Gastroesophageal sphincter (tissue), 4 donors: ENCODE measurements around the gene PXDC1. TPM values are rescaled to one million over a fixed set of nuclear protein-coding genes. Genes with fewer than 3 reads are reported as not detected.

Source experiments
- ATAC-seq: fragments of 150-250 bp; one replicate; pipeline ENCODE4 v1.9.1; 2016; ENCODE audit warnings: mild to moderate bottlenecking, moderate library complexity
- H3K27ac ChIP-seq, 4 donors: fragments of 200-600 bp; sonication (generic) in 3 of 4; 1 replicate in 3 of 4; 2 replicates in 1 of 4; pipeline ENCODE4 v1.5.1; 2016 to 2019
- H3K27me3 ChIP-seq: fragments of 200-600 bp; sonication (generic); one replicate; pipeline ENCODE4 v1.5.1; 2019
- H3K36me3 ChIP-seq, 2 donors: fragments of 200-600 bp; sonication (generic); one replicate each; pipeline ENCODE4 v1.5.1; 2019; ENCODE audit warnings: control low read depth in 1 of 2
- H3K4me1 ChIP-seq, 3 donors: fragments of 200-600 bp; sonication (generic); 1 replicate in 2 of 3; 2 replicates in 1 of 3; pipeline ENCODE4 v1.5.1; 2016 to 2019; ENCODE audit warnings: control low read depth in 2 of 3
- H3K4me3 ChIP-seq, 2 donors: fragments of 200-600 bp; sonication (generic); one replicate each; pipeline ENCODE4 v1.5.1; 2019; ENCODE audit warnings: mild to moderate bottlenecking in 1 of 2, moderate library complexity in 1 of 2
- H3K9me3 ChIP-seq, 3 donors: fragments of 200-600 bp; sonication (generic); one replicate each; pipeline ENCODE4 v1.5.1; 2017 to 2019; ENCODE audit warnings: control low read depth in 2 of 3
- CTCF ChIP-seq, 4 experiments: fragments of 200-600 bp in 2 of 4; fragments of 450-650 bp in 2 of 4; sonication (generic) in 1 of 4; IDR thresholded peaks; one replicate each; pipeline ENCODE4 v1.5.1; 2017 to 2019; ENCODE audit warnings: antibody characterized with exemption in 4 of 4, mild to moderate bottlenecking in 2 of 4, moderate library complexity in 2 of 4
- EP300 ChIP-seq: sonication (generic); formaldehyde crosslinking; IDR thresholded peaks from one replicate; pipeline ENCODE4 v1.6.1; 2017; ENCODE audit warnings: antibody characterized with exemption, mild to moderate bottlenecking
- POLR2A ChIP-seq, 2 donors: fragments of 450-650 bp; IDR thresholded peaks; one replicate each; pipeline ENCODE4 v1.6.1; 2017; ENCODE audit warnings: antibody characterized with exemption in 2 of 2, mild to moderate bottlenecking in 2 of 2, moderate library complexity in 1 of 2
- POLR2AphosphoS5 ChIP-seq: sonication (generic); formaldehyde crosslinking; IDR thresholded peaks from one replicate; pipeline ENCODE4 v1.6.1; 2017; ENCODE audit warnings: antibody characterized with exemption
- WGBS, 2 donors: methylation state at CpG; one replicate each; pipeline ENCODE4 v1.1.5; 2018; ENCODE audit warnings: low coverage in 1 of 2; 5-methylcytosine and 5-hydroxymethylcytosine counted together
- total RNA-seq, 4 donors: library from RNA; depleted of rRNA; stranded (reverse); fragments of >200 nt; gene quantifications; one replicate each; pipeline ENCODE4 v1.1.0, GENCODE V29; 2016

The PXDC1 gene
- total RNA-seq, 4 donors from 2014 or later: 78.3 to 182 (median 152) TPM

- peaks cover 5 to 84% (median 45%) of the 10 kb centered on the region in 3 donors for H3K4me1 ChIP-seq
- peaks cover 0 to 45% of the 10 kb centered on the region in 2 donors for H3K36me3 ChIP-seq
- H3K27me3 ChIP-seq: no peaks in the 10 kb centered on the region
- no peak for ATAC-seq
- peaks cover 0 to 6% (median 0%) of the 10 kb centered on the region in 3 donors for H3K9me3 ChIP-seq
- no peak for TF ChIP-seq POLR2AphosphoS5
- TF ChIP-seq EP300: no peak
- TF ChIP-seq CTCF (IDR thresholded peaks at IDR 0.05): no peak
- no peak for TF ChIP-seq POLR2A (IDR thresholded peaks at IDR 0.05)
- WGBS, 2 donors: 69 to 86% methylated on average over 1 to 8 of the region's 16 CpGs
- H3K4me3 ChIP-seq: no peak overlapping the region
- H3K27ac ChIP-seq: peak overlapping the region in 2 of 4 donors; percentile 39 to 45
Measured at GRCh38 chr6:3739311-3739897, 12.1 kb downstream of the PXDC1 start.

- H3K36me3 ChIP-seq: peaks cover 0 to 54% of the 10 kb centered on the region in 2 donors
- no peaks in the 10 kb centered on the region for H3K27me3 ChIP-seq
- peak overlapping the region in 2 of 4 donors; percentile 39 to 45 for H3K27ac ChIP-seq
- WGBS, 2 donors: 70 to 80% methylated on average over 3 to 15 of the region's 19 CpGs
- peaks cover 3 to 84% (median 36%) of the 10 kb centered on the region in 3 donors for H3K4me1 ChIP-seq
- no peak for TF ChIP-seq CTCF (IDR thresholded peaks at IDR 0.05)
- no peak for TF ChIP-seq POLR2A (IDR thresholded peaks at IDR 0.05)
- no peak for TF ChIP-seq POLR2AphosphoS5
- no peak overlapping the region for H3K4me3 ChIP-seq
- peaks cover 0 to 6% (median 0%) of the 10 kb centered on the region in 3 donors for H3K9me3 ChIP-seq
- ATAC-seq: no peak
Measured at GRCh38 chr6:3738381-3739131, 13.0 kb downstream of the PXDC1 start.

- Histone ChIP-seq H3K4me1 (peaks cover 0 to 84% (median 35%) of the 10 kb centered on the region in 3 donors), H3K4me3 (no peak overlapping the region)
Measured at GRCh38 chr6:3737831-3738210, 13.7 kb downstream of the PXDC1 start.

GRCh38 chr6:3737149-3737830, 14.2 kb downstream of the PXDC1 start:
- no peak for TF ChIP-seq POLR2AphosphoS5
- TF ChIP-seq POLR2A (IDR thresholded peaks at IDR 0.05): no peak
- no peak for TF ChIP-seq EP300
- TF ChIP-seq CTCF (IDR thresholded peaks at IDR 0.05): no peak
- 76 to 92% methylated on average over 5 to 11 of the region's 25 CpGs for WGBS, 2 donors
- Histone ChIP-seq H3K4me1 (peaks cover 0 to 84% (median 36%) of the 10 kb centered on the region in 3 donors), H3K27ac (peak overlapping the region in 1 of 4 donors; percentile 26), H3K4me3 (no peak overlapping the region), H3K36me3 (peaks cover 0 to 63% of the 10 kb centered on the region in 2 donors), H3K27me3 (no peaks in the 10 kb centered on the region), H3K9me3 (peaks cover 0 to 6% (median 0%) of the 10 kb centered on the region in 3 donors)
- no peak for ATAC-seq

More at GRCh38 chr6:3737831-3738210, 13.7 kb downstream of the PXDC1 start:
- H3K36me3 ChIP-seq: peaks cover 0 to 61% of the 10 kb centered on the region in 2 donors
- WGBS, 2 donors: 78 to 88% methylated on average over 6 of the region's 12 CpGs
- TF ChIP-seq POLR2A (IDR thresholded peaks at IDR 0.05) (no peak), POLR2AphosphoS5 (no peak), CTCF (IDR thresholded peaks at IDR 0.05) (no peak), EP300 (no peak)
- H3K27me3 ChIP-seq: no peaks in the 10 kb centered on the region
- H3K9me3 ChIP-seq: peaks cover 0 to 6% (median 0%) of the 10 kb centered on the region in 3 donors
- H3K27ac ChIP-seq: peak overlapping the region in 1 of 4 donors; percentile 26
- no peak for ATAC-seq
